Measurements from ENCODE around the gene BIN1. TPM values are rescaled to one million over a fixed set of nuclear protein-coding genes. Genes with fewer than 3 reads are reported as not detected.

Gene BIN1
- total RNA-seq, 1 donor from 2014 or later: 15.8 TPM

DNA sequence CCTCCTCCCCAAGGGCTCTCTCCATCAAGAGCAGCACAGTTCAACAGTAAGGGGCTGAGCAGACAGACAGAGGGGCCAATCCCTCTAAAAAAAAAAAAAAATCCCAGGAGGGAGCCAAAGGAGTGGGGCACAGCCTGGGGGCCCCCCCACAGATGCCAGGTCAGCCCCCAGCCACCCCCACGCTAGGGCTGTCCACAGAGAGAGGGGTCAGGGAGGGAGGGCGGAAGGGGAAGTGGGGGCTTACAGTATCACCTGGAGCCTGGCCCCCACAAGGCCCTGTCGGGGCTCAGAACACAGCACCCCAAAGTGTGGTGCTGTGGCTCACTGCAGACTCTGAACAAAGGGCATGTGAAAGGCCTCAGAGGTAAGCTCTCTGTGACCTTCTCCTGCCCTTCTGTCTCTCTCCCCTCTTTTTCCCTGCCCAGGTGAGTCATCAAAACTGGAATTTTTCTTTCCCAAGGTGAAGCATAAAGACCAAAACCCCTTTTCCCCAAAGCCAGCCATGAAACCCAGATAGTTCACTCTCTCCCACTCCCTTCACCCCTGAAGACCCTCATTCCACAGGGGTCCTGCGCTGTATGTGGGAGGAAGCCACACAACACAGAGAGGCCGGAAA, 13.9 kb downstream of the BIN1 start:
- no peaks in the 10 kb centered on the region for H3K36me3 ChIP-seq
- intact Hi-C loops (cut with micrococcal nuclease): no loop called here
- peaks cover 33% of the 10 kb centered on the region for H3K27me3 ChIP-seq (ENCODE audit: low read depth)
- no peaks in the 10 kb centered on the region for H3K9me3 ChIP-seq (replicated peaks)
- TF ChIP-seq, protein P1, sequence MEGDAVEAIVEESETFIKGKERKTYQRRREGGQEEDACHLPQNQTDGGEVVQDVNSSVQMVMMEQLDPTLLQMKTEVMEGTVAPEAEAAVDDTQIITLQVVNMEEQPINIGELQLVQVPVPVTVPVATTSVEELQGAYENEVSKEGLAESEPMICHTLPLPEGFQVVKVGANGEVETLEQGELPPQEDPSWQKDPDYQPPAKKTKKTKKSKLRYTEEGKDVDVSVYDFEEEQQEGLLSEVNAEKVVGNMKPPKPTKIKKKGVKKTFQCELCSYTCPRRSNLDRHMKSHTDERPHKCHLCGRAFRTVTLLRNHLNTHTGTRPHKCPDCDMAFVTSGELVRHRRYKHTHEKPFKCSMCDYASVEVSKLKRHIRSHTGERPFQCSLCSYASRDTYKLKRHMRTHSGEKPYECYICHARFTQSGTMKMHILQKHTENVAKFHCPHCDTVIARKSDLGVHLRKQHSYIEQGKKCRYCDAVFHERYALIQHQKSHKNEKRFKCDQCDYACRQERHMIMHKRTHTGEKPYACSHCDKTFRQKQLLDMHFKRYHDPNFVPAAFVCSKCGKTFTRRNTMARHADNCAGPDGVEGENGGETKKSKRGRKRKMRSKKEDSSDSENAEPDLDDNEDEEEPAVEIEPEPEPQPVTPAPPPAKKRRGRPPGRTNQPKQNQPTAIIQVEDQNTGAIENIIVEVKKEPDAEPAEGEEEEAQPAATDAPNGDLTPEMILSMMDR (IDR thresholded peaks at IDR 0.05; ENCODE audit: borderline replicate concordance): no peak
- H3K4me1 ChIP-seq: peaks cover 33% of the 10 kb centered on the region
- no peak overlapping the region for H3K4me3 ChIP-seq
- DNase-seq: no peak
- no peak overlapping the region for H3K27ac ChIP-seq (replicated peaks)

DNA sequence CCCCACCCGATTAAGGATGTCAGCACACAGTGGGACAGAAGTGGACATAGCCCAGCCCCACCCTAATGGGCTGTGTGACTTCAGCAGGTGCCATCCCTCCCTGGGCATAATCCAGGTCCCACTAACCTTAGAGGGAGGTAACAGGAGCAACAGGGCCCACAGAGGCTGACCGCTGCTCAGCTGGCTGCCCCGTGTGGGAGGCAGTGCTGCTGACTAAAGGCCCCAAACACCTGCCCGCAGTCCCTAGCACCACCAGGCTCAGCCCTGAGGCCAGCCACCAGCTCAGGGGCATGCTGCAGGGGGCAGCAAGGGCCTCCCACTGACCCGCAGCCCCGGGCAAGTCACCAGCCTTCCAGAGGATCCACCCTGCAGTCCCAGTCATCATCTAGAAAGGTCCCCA, 14.6 kb downstream of the BIN1 start:
- TF ChIP-seq, protein P1 (IDR thresholded peaks at IDR 0.05; ENCODE audit: borderline replicate concordance): no peak
- Histone ChIP-seq H3K27ac (replicated peaks) (no peak overlapping the region), H3K27me3 (ENCODE audit: low read depth) (peaks cover 35% of the 10 kb centered on the region), H3K4me3 (no peak overlapping the region), H3K36me3 (no peaks in the 10 kb centered on the region), H3K9me3 (replicated peaks) (no peaks in the 10 kb centered on the region), H3K4me1 (peaks cover 40% of the 10 kb centered on the region)
- intact Hi-C loops (cut with micrococcal nuclease): no loop called here
- DNase-seq: no peak

DNA sequence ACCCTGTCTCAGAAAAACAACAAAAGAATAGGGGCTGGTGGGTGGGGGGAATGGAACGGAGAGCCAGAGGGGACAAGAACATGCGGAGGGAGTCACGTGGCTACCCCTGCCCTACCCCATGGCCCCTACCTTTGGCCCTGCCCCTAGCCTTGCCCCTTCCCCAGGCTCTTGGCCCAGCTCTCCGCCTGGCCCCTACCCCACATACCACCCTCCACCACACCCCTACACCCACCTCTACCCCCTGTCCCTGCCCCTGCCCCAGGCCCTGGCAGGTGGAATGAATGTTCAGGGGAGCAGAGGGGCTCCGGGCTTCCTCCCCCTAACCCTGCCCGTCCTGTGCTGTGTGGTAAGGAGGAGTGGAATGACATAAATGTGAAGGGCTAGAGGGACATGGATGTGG, 15.1 kb downstream of the BIN1 start:
- TF ChIP-seq, protein P1 (IDR thresholded peaks at IDR 0.05; ENCODE audit: borderline replicate concordance): no peak
- H3K4me1 ChIP-seq: peaks cover 42% of the 10 kb centered on the region
- DNase-seq: no peak
- H3K4me3 ChIP-seq: no peak overlapping the region
- no peak overlapping the region for H3K27ac ChIP-seq (replicated peaks)
- intact Hi-C loops (cut with micrococcal nuclease): no loop called here
- no peaks in the 10 kb centered on the region for H3K36me3 ChIP-seq
- no peaks in the 10 kb centered on the region for H3K9me3 ChIP-seq (replicated peaks)
- peaks cover 40% of the 10 kb centered on the region for H3K27me3 ChIP-seq (ENCODE audit: low read depth)

DNA sequence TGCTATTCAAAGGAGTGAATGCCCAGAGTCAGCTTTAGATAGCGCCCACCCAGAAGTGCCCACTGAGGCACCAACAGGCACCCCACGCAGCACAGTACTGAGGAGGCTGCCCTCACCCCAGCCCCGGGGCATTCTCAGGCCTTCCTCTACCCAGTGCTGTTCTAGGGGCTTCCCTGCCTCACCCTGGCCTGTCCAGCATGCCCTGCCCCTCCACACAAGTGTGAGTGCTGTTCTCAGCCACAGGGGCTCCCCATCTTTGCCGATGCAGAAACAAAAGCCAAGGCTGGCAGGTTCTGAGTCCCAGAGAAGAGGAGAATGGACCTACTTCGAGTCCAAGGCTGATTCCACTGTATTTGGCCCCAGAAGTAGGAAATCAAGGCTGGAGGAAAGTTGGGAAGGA, 15.8 kb downstream of the BIN1 start:
- DNase-seq: no peak

DNA sequence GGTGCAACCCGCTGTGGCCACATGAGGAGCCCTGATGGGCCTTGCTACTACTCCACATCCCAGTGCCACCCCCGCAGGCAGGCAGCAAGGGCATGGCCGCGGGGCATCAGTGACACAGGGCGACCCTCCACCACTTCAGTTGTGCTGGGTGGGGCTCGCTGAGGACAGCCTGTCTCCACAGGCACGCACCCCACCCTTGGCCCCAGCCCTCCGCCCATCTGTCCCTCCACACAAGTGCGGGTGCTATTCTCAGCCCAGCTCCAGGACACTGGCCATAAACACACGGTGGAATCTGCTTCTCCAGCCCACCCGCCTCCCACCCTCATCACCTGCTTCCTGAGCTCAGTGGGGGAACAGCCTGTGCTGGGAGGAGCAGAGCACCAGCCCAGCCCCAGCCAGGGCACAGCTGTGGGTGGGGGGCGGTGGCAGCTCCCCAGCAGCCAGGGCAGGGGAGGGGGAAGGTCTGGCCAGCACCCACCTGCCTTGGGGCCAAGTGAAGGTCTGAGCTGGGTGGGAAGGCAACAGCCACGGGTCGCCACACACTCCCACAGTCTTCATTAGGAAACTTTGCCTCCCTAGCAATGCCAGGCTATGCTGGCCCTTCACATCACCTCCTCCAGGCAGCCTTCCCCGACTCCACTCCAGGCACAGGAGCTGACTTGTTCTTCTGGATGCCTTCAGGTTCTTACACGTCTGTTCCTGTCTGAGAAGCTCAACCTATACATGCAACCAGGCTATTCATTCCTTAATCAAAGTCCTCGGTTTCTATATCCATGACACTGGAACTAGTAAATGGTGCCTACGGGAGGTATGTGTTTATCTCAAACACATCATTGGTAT, 16.5 kb downstream of the BIN1 start:
- Histone ChIP-seq H3K27ac (replicated peaks) (no peak overlapping the region), H3K4me3 (no peak overlapping the region), H3K4me1 (peaks cover 46% of the 10 kb centered on the region), H3K27me3 (ENCODE audit: low read depth) (peaks cover 47% of the 10 kb centered on the region), H3K36me3 (no peaks in the 10 kb centered on the region), H3K9me3 (replicated peaks) (no peaks in the 10 kb centered on the region)
- no peak for DNase-seq
- TF ChIP-seq, protein P1 (IDR thresholded peaks at IDR 0.05; ENCODE audit: borderline replicate concordance): no peak
- intact Hi-C loops (cut with micrococcal nuclease): no loop called here

More for the DNA sequence above, 15.8 kb downstream of the BIN1 start:
- TF ChIP-seq, protein P1 (IDR thresholded peaks at IDR 0.05; ENCODE audit: borderline replicate concordance): no peak
- H3K9me3 ChIP-seq (replicated peaks): no peaks in the 10 kb centered on the region
- peaks cover 40% of the 10 kb centered on the region for H3K27me3 ChIP-seq (ENCODE audit: low read depth)
- H3K36me3 ChIP-seq: no peaks in the 10 kb centered on the region
- no peak overlapping the region for H3K27ac ChIP-seq (replicated peaks)
- peaks cover 43% of the 10 kb centered on the region for H3K4me1 ChIP-seq
- H3K4me3 ChIP-seq: no peak overlapping the region
- intact Hi-C loops (cut with micrococcal nuclease): no loop called here
